ENCODE data around the gene MED1.
"Not testable (repeated sequence)": the region's sequence is repeated elsewhere in the genome, so short reads cannot be mapped to it uniquely, and the experiment has no call there.

Gene MED1, protein sequence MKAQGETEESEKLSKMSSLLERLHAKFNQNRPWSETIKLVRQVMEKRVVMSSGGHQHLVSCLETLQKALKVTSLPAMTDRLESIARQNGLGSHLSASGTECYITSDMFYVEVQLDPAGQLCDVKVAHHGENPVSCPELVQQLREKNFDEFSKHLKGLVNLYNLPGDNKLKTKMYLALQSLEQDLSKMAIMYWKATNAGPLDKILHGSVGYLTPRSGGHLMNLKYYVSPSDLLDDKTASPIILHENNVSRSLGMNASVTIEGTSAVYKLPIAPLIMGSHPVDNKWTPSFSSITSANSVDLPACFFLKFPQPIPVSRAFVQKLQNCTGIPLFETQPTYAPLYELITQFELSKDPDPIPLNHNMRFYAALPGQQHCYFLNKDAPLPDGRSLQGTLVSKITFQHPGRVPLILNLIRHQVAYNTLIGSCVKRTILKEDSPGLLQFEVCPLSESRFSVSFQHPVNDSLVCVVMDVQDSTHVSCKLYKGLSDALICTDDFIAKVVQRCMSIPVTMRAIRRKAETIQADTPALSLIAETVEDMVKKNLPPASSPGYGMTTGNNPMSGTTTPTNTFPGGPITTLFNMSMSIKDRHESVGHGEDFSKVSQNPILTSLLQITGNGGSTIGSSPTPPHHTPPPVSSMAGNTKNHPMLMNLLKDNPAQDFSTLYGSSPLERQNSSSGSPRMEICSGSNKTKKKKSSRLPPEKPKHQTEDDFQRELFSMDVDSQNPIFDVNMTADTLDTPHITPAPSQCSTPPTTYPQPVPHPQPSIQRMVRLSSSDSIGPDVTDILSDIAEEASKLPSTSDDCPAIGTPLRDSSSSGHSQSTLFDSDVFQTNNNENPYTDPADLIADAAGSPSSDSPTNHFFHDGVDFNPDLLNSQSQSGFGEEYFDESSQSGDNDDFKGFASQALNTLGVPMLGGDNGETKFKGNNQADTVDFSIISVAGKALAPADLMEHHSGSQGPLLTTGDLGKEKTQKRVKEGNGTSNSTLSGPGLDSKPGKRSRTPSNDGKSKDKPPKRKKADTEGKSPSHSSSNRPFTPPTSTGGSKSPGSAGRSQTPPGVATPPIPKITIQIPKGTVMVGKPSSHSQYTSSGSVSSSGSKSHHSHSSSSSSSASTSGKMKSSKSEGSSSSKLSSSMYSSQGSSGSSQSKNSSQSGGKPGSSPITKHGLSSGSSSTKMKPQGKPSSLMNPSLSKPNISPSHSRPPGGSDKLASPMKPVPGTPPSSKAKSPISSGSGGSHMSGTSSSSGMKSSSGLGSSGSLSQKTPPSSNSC (N-terminal part only)
- 37.5 to 101 (median 69.3) reads per million in 17 experiments for total RNA-seq

GRCh38 chr17:39450847-39451581 is at the start of gene MED1:
TSS of gene MED1 (minus strand) at chr17:39451263. CDS start at chr17:39451062, 201 bp downstream.
- DNase-seq: peak; percentile 98 to 100 (median 99)

DNA sequence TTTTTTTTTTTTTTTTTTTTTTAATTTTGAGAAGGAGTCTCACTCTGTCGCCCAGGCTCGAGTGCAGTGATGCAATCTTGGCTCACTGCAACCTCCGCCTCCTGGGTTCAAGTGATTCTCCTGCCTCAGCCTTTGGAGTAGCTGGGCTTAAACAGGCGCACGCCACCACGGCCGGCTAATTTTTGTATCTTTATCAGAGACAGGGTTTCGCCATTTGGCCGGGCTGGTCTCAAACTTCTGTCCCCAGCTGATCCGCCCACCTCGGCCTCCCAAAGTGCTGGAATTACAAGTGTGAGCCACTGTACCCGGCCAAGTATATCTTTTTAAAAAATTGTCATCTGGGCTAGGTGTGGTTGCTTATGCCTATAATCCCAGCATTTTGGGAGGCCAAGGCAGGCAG is 45.9 kb upstream of the MED1 start:
- DNase-seq: not testable (repeated sequence)

DNA sequence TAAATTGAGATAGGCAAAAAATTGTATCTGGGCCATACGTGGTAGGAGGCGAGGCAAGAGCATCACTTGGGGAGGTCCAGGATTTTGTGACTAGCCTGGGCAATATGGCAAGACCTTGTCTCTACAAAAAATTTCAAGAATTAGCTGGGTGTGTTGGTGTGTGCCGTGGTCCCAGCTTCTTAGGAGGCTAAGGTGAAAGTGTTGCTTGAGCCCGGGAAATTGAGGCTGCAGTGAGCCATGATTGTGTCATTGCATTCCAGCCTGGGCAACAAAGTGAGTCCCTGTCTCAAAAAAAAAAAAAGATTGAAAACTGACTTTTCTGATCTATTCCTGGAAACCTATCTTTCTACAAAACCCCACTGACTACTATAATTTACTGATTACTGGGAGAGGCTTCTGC is 36.9 kb upstream of the MED1 start:
- DNase-seq: no peak

GRCh38 chr17:39487490-39487889 is 36.4 kb upstream of the MED1 start:
- DNase-seq: not testable (repeated sequence)

- no peak for DNase-seq
These were observed 35.2 kb upstream of the MED1 start for GRCh38 chr17:39486242-39486641.

- no peak for DNase-seq
These were observed 34.5 kb upstream of the MED1 start for GRCh38 chr17:39485555-39485954.

DNA sequence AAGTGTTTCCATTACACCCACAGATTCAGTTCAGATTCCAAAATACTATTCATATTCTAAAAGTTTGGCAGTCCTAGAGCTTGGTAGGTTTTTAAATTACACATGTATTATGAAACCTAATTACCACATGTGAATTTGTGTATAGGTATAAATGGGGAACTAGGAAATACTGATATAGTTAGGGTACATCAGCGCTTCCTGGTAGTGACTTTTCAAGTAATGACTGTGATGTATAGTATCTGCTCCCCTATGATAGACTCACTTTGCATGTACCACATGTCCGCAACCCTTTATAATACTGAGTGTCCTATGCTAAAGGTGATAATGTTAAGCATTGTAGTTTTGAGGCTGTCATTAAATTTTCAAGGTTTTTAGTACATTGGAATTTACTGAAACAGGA is 33.1 kb upstream of the MED1 start:
- no peak for DNase-seq

- DNase-seq: no peak
These were observed 32.4 kb upstream of the MED1 start for GRCh38 chr17:39483506-39483905.

GRCh38 chr17:39479631-39480030 is 28.6 kb upstream of the MED1 start:
- DNase-seq: not testable (repeated sequence)

DNA sequence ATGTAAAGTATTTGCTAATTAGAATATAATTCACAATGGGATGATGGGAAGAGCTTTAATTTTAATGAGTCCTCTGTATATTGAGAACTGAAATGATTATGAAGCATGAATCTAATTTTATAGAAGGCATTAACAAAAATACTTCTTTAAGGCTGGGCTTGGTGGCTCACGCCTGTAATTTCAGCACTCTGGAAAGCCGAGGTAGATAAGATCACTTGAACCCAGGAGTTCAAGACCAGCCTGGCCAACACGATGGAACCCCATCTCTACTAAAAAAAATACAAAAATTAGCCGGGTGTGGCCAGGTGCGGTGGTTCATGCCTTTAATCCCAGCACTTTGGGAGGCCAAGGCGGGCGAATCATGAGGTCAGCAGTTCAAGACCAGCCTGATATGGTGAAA is 22.2 kb upstream of the MED1 start:
- DNase-seq: no peak

GRCh38 chr17:39468610-39469009 is 17.5 kb upstream of the MED1 start:
- not testable (repeated sequence) for DNase-seq

GRCh38 chr17:39464639-39465181 is 13.6 kb upstream of the MED1 start:
- DNase-seq: not testable (repeated sequence)

GRCh38 chr17:39462631-39463375 is 11.7 kb upstream of the MED1 start:
- peak in 3 of 4 experiments; percentile 41 to 44 (median 43) for DNase-seq

DNA sequence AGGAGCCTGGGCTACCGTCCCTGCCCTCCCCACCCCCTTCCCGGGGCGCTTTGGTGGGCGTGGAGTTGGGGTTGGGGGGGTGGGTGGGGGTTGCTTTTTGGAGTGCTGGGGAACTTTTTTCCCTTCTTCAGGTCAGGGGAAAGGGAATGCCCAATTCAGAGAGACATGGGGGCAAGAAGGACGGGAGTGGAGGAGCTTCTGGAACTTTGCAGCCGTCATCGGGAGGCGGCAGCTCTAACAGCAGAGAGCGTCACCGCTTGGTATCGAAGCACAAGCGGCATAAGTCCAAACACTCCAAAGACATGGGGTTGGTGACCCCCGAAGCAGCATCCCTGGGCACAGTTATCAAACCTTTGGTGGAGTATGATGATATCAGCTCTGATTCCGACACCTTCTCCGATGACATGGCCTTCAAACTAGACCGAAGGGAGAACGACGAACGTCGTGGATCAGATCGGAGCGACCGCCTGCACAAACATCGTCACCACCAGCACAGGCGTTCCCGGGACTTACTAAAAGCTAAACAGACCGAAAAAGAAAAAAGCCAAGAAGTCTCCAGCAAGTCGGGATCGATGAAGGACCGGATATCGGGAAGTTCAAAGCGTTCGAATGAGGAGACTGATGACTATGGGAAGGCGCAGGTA is 11.0 kb upstream of the MED1 start:
- peak in 2 of 4 experiments; percentile 30 to 46 for DNase-seq

GRCh38 chr17:39461113-39461925 is 10.3 kb upstream of the MED1 start, which contains the start of gene CDK12:
TSS of gene CDK12 (plus strand) at chr17:39461486. CDS start at chr17:39462072, 586 bp downstream.
- DNase-seq: peak; percentile 97 to 100 (median 100)

- DNase-seq: no peak
These were observed 4.9 kb upstream of the MED1 start for GRCh38 chr17:39455919-39456318.

GRCh38 chr17:39450051-39450450 is 1.0 kb downstream of the MED1 start:
- no peak for DNase-seq

- DNase-seq: no peak
These were observed 3.5 kb downstream of the MED1 start for GRCh38 chr17:39447561-39447960.

- DNase-seq: no peak
These were observed 7.7 kb downstream of the MED1 start for GRCh38 chr17:39443326-39443725.

All from suppressor macrophage (primary cell).